SU-DHL-6 (cell line): ENCODE data around the gene PCDHB11.

Experiments used
- H2AFZ ChIP-seq: fragments of 200-600 bp; sonication (generic); 2 replicates; pipeline ENCODE4 v1.6.1; 2014; ENCODE audit warnings: low read depth, mild to moderate bottlenecking, moderate library complexity, mixed read lengths, antibody characterized with exemption, low read length; ENCODE audit not compliant: severe bottlenecking
- H3F3A ChIP-seq: fragments of 200-600 bp; shearing (Covaris generic); 2 replicates; pipeline ENCODE4 v1.6.0; 2016; ENCODE audit warnings: antibody characterized with exemption, mild to moderate bottlenecking; ENCODE audit not compliant: insufficient read depth
- H3K27ac ChIP-seq: fragments of 200-600 bp; sonication (generic); 2 replicates; pipeline ENCODE4 v1.5.1; 2016; ENCODE audit warnings: low read depth, mild to moderate bottlenecking, low read length, moderate library complexity, mixed read lengths
- H3K27me3 ChIP-seq: fragments of 200-600 bp; sonication (generic), shearing (Covaris generic); 2 replicates; pipeline ENCODE4 v1.6.0; 2014; ENCODE audit warnings: mild to moderate bottlenecking, low read length
- H3K36me3 ChIP-seq: fragments of 200-600 bp; sonication (generic); 2 replicates; pipeline ENCODE4 v1.6.1; 2014; ENCODE audit warnings: mild to moderate bottlenecking, low read length, mixed read lengths
- H3K4me2 ChIP-seq: fragments of 300-600, 200-600 bp; shearing (Covaris generic), sonication (generic); 2 replicates; pipeline ENCODE4 v1.6.0; 2014; ENCODE audit warnings: low read length, low read depth, mild to moderate bottlenecking; ENCODE audit not compliant: poor library complexity, severe bottlenecking
- H3K4me3 ChIP-seq: fragments of 200-600 bp; sonication (generic); 2 replicates; pipeline ENCODE4 v1.5.1; 2014; ENCODE audit warnings: antibody characterized with exemption, low read length, mild to moderate bottlenecking, mixed read lengths; ENCODE audit not compliant: insufficient read depth, poor library complexity, severe bottlenecking
- H3K79me2 ChIP-seq: fragments of 200-600 bp; sonication (generic); 2 replicates; pipeline ENCODE4 v1.6.1; 2014; ENCODE audit warnings: mild to moderate bottlenecking, low read length, moderate library complexity; ENCODE audit not compliant: insufficient read depth
- H3K9ac ChIP-seq: fragments of 200-600 bp; sonication (generic); 2 replicates; pipeline ENCODE4 v1.7.0; 2014; ENCODE audit warnings: mild to moderate bottlenecking, low read length
- H3K9me2 ChIP-seq: fragments of 200-600 bp; sonication (generic); replicated peaks from 2 replicates; pipeline ENCODE4 v1.6.1; 2014; ENCODE audit warnings: low read length; ENCODE audit not compliant: insufficient read depth
- H3K9me3 ChIP-seq: fragments of 200-600 bp; sonication (generic); 2 replicates; pipeline ENCODE4 v1.6.1; 2014; ENCODE audit warnings: low read length, mixed read lengths; ENCODE audit not compliant: insufficient read depth
- H4K20me1 ChIP-seq: fragments of 200-600 bp; sonication (generic); 2 replicates; pipeline ENCODE4 v1.6.1; 2014; ENCODE audit warnings: low read depth, mild to moderate bottlenecking, antibody characterized with exemption, low read length, moderate library complexity, mixed read lengths
- EZH2phosphoT487 ChIP-seq: fragments of 200-600 bp; sonication (generic), shearing (Covaris generic); conservative IDR thresholded peaks from 2 replicates; pipeline ENCODE4 v1.6.1; 2018; ENCODE audit warnings: mild to moderate bottlenecking, antibody characterized with exemption, low read length, moderate library complexity, mixed read lengths
- TF ChIP-seq, protein P1 (sequence below): fragments of 200-600 bp; sonication (generic); IDR thresholded peaks from one replicate; pipeline ENCODE4 v1.5.1; 2017; ENCODE audit warnings: antibody characterized with exemption, mild to moderate bottlenecking, low read length, moderate library complexity; ENCODE audit not compliant: insufficient read depth, poor library complexity, severe bottlenecking

PCDHB11 gene

DNA sequence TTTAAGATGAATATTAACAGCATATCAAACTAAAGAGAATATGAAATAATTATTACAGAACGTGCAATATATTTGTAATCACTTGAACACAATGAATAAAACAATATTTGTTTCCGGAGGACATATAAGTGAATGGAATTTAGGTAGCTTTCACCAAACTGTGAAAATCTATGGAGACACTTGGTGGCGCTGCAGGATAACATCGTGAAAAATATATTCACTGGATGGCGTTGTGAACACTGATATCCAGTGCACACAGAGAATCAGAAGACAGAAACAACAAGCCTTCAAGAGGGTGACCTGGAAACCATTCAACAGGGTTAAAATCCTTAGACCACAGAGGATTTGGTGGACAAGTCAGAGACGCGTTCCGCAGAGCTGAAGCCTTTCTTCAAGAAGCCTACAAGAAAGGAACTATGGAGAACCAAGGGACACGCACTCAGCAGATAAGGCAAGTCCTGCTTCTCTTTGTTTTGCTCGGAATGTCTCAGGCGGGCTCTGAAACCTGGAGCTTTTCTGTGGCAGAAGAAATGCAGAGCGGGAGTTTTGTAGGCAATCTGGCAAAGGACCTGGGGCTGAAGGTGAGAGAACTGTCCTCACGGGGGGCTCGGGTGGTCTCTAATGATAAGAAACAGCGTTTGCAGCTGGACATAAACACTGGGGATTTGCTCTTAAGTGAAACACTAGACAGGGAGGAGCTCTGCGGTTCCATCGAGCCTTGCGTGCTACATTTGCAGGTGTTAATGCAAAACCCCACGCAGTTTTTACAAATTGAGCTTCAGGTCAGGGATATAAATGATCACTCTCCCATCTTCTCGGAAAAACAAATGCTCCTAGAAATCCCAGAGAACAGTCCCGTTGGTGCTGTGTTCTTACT is at the start of gene PCDHB11:
TSS of gene PCDHB11 (plus strand) at position 269 of the 877 bp plus-strand sequence. CDS start at position 417, 148 bp downstream.
- Histone ChIP-seq H3K79me2 (no peaks in the 10 kb centered on the region), H2AFZ (no peak within 1 kb of the TSS), H3K27me3 (0 out of 2 replicates have a peak, but pooled peaks cover 3% of the 10 kb centered on the region), H3K4me2 (no peak within 1 kb of the TSS), H4K20me1 (no peaks in the 10 kb centered on the region), H3F3A (no peaks in the 10 kb centered on the region), H3K9me2 (no peaks in the 10 kb centered on the region), H3K9me3 (peaks cover 19% of the 10 kb centered on the region), H3K9ac (no peak within 1 kb of the TSS), H3K27ac (no peak within 1 kb of the TSS), H3K36me3 (no peaks in the 10 kb centered on the region), H3K4me3 (no peak within 1 kb of the TSS)
- no peak for TF ChIP-seq EZH2phosphoT487
- TF ChIP-seq, protein P1, sequence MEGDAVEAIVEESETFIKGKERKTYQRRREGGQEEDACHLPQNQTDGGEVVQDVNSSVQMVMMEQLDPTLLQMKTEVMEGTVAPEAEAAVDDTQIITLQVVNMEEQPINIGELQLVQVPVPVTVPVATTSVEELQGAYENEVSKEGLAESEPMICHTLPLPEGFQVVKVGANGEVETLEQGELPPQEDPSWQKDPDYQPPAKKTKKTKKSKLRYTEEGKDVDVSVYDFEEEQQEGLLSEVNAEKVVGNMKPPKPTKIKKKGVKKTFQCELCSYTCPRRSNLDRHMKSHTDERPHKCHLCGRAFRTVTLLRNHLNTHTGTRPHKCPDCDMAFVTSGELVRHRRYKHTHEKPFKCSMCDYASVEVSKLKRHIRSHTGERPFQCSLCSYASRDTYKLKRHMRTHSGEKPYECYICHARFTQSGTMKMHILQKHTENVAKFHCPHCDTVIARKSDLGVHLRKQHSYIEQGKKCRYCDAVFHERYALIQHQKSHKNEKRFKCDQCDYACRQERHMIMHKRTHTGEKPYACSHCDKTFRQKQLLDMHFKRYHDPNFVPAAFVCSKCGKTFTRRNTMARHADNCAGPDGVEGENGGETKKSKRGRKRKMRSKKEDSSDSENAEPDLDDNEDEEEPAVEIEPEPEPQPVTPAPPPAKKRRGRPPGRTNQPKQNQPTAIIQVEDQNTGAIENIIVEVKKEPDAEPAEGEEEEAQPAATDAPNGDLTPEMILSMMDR = no peak

DNA sequence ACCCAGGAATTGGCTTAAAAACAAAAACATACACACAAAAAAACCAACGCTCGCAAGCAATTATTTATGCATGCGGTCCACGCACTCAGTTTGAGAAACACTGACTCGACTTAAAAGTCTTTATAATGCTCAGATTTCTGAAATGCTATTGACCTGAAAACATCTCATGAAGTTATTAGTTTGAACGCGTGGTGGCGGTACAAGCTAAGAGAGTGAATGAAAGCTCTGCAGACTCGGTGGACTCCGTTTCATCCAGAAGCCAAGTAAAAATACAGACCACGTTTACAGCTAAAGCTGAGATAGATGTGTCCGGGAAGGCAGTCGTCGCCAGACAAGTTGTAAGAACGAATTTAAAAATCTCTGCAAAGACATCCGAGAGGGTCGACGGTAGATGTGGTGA is 49.6 kb upstream of the PCDHB11 start, which contains the start of gene PCDHB6:
TSS of gene PCDHB6 (plus strand) at position 246 of the 400 bp plus-strand sequence. CDS start 201 bp downstream, outside the sequence.
- Histone ChIP-seq H3K4me3 (no peak within 1 kb of the TSS), H3K36me3 (no peaks in the 10 kb centered on the region), H3K27me3 (no peaks in the 10 kb centered on the region), H2AFZ (no peak within 1 kb of the TSS), H3K9me3 (no peaks in the 10 kb centered on the region), H3K79me2 (no peaks in the 10 kb centered on the region), H3K9me2 (no peaks in the 10 kb centered on the region), H3K9ac (no peak within 1 kb of the TSS), H4K20me1 (no peaks in the 10 kb centered on the region), H3F3A (no peaks in the 10 kb centered on the region), H3K27ac (no peak within 1 kb of the TSS), H3K4me2 (no peak within 1 kb of the TSS)
- TF ChIP-seq, protein P1 = peak; percentile 32
- TF ChIP-seq EZH2phosphoT487 = no peak

DNA sequence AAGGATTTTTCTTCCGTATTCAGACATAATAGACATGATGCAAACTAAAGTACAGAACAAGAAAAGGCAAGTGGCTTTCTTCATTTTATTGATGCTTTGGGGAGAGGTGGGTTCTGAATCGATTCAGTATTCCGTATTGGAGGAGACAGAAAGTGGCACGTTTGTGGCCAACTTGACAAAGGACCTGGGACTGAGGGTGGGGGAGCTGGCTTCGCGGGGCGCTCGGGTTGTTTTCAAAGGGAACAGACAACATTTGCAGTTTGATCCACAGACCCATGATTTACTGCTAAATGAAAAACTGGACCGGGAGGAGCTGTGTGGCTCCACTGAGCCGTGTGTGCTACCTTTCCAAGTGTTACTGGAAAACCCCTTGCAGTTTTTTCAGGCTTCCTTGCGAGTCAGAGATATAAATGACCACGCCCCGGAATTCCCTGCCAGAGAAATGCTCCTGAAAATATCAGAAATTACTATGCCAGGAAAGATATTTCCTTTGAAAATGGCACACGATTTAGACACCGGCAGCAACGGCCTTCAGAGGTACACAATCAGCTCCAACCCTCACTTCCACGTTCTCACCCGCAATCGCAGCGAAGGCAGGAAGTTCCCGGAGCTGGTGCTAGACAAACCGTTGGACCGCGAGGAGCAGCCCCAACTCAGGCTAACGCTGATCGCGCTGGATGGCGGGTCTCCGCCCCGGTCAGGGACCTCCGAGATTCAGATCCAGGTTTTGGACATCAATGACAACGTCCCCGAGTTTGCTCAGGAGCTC is 49.0 kb upstream of the PCDHB11 start:
- Histone ChIP-seq H3K9ac (no peak overlapping the region), H2AFZ (no peak overlapping the region), H4K20me1 (no peaks in the 10 kb centered on the region), H3K27me3 (no peaks in the 10 kb centered on the region), H3K9me3 (no peaks in the 10 kb centered on the region), H3F3A (no peaks in the 10 kb centered on the region), H3K4me3 (no peak overlapping the region), H3K79me2 (no peaks in the 10 kb centered on the region), H3K9me2 (no peaks in the 10 kb centered on the region), H3K27ac (no peak overlapping the region), H3K4me2 (no peak overlapping the region), H3K36me3 (no peaks in the 10 kb centered on the region)
- no peak for TF ChIP-seq EZH2phosphoT487
- TF ChIP-seq, protein P1 = no peak
